ENCODE results near the gene CYBA. TPM values are rescaled to one million over a fixed set of nuclear protein-coding genes. Genes with fewer than 3 reads are reported as not detected.

The CYBA gene
- total and polyA plus RNA-seq, 2 of the 13 experiments (the other 11 are each of a cell fraction or from before 2014, with no cell fraction given): 196 to 250 TPM

- TF ChIP-seq PREB (CRISPR knock-in tag; IDR thresholded peaks at IDR 0.05) (no peak; the same call in 1 of the 2 replicates), TGIF2 (CRISPR knock-in tag; IDR thresholded peaks at IDR 0.05) (peak; percentile 95), SAP130 (CRISPR knock-in tag; IDR thresholded peaks at IDR 0.05; ENCODE audit: low read depth) (peak; percentile 97), PAX8 (CRISPR knock-in tag; IDR thresholded peaks at IDR 0.05; ENCODE audit: borderline replicate concordance) (no peak), ARID5B (CRISPR knock-in tag; IDR thresholded peaks at IDR 0.05) (peak; percentile 70), SRSF4 (IDR thresholded peaks at IDR 0.05; ENCODE audit: low read depth, low read length, poor library complexity, severe bottlenecking) (peak; percentile 77), HNRNPL (IDR thresholded peaks at IDR 0.05; ENCODE audit: low read depth, low read length) (peak; percentile 89), KDM5A (IDR thresholded peaks at IDR 0.05; ENCODE audit: borderline replicate concordance, low read length) (peak; percentile 58; the same call in 1 of the 2 replicates), E2F5 (CRISPR knock-in tag; conservative IDR thresholded peaks at IDR 0.05) (0 out of 2 replicates have a peak, but pooled peaks have one; percentile 17), KLF6 (CRISPR knock-in tag; IDR thresholded peaks at IDR 0.05) (peak; percentile 32; the same call in 1 of the 2 replicates), ZNF124 (CRISPR knock-in tag; IDR thresholded peaks at IDR 0.05) (peak; percentile 94), ZNF232 (CRISPR knock-in tag; IDR thresholded peaks at IDR 0.05; ENCODE audit: borderline replicate concordance) (peak; percentile 70; the same call in 1 of the 2 replicates), STAT5B (CRISPR knock-in tag; IDR thresholded peaks at IDR 0.05) (0 out of 2 replicates have a peak, but pooled peaks have one; percentile 69), DMTF1 (CRISPR knock-in tag; IDR thresholded peaks at IDR 0.05) (no peak), ZNF547 (CRISPR knock-in tag; IDR thresholded peaks at IDR 0.05) (peak; percentile 82; the same call in 1 of the 2 replicates), ZNF543 (CRISPR knock-in tag; IDR thresholded peaks at IDR 0.05) (peak; percentile 66), PTBP1 (IDR thresholded peaks at IDR 0.05; ENCODE audit: low read depth, low read length, poor library complexity, severe bottlenecking) (peak; percentile 65), ZBTB42 (CRISPR knock-in tag; IDR thresholded peaks at IDR 0.05) (peak; percentile 82; the same call in 1 of the 2 replicates), GABPA (IDR thresholded peaks at IDR 0.05; ENCODE audit: low read depth, low read length) (no peak), GABPA (CRISPR knock-in tag; IDR thresholded peaks at IDR 0.05; ENCODE audit: low read depth) (peak; percentile 96), ZNF589 (CRISPR knock-in tag; conservative IDR thresholded peaks at IDR 0.05) (no peak)
Measured at GRCh38 chr16:88651276-88651988, 579 bp upstream of the CYBA start (continued).
